M059J (cell line): ENCODE measurements around the gene CDHR1. TPM values are rescaled to one million over a fixed set of nuclear protein-coding genes. Genes with fewer than 3 reads are reported as not detected.
A peak's percentile ranks its signal among the peaks of the same experiment; 100 is the strongest.
"Not testable (repeated sequence)": the region's sequence is repeated elsewhere in the genome, so short reads cannot be mapped to it uniquely, and the experiment has no call there.

Source experiments
- DNase-seq: peaks from one replicate; pipeline ENCODE4 v3.0.0-alpha.2; 2012; ENCODE audit warnings: low read depth
- total RNA-seq: library from RNA; depleted of rRNA; stranded (reverse); fragments of >200 nt; shearing (Covaris generic); gene quantifications from 2 replicates; pipeline ENCODE4 v1.2.3, GENCODE V29; 2014

CDHR1 gene
- total RNA-seq, 1 experiment from 2014 or later = not detected

DNA sequence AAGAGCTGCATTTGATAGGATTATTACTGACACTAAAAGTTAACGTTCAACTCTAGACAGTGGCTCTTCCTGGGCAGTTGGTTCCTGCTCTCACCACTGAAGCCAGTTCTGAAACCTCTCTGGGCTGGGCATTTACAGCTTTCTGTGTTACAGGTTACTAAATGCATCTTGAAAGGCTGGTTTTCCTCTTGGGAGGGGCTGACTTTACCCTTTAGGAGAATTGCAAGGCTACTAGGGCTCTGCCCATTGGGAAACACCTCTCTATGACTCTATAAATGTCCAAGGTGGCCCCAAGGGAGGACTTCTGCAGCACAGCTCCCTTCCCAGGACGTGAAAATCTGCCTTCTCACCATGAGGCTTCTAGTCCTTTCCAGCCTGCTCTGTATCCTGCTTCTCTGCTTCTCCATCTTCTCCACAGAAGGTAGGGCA is 20.8 kb upstream of the CDHR1 start, which contains the start of gene GPR15LG:
TSS of gene GPR15LG (plus strand) at position 301 of the 429 bp plus-strand sequence. CDS start at position 352, 51 bp downstream.
- DNase-seq = no peak

DNA sequence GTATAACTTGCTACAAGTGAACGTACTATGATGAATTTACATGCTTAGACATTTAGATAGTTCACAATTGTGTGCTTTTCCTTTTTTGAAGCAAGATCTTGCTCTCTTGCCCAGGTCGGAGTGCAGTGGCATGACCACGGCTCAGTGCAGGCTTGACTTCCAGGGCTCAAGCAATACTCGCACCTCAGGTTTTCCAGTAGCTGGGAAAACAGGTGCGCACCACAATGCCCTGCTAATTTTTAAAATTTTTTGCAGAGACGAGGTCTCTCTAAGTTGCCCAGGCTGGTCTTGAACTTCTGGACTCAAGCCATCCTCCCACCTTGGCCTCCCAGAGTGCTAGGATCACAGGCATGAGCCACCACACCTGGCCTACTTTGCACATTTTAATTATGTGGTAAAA is 18.9 kb upstream of the CDHR1 start:
- no peak for DNase-seq

DNA sequence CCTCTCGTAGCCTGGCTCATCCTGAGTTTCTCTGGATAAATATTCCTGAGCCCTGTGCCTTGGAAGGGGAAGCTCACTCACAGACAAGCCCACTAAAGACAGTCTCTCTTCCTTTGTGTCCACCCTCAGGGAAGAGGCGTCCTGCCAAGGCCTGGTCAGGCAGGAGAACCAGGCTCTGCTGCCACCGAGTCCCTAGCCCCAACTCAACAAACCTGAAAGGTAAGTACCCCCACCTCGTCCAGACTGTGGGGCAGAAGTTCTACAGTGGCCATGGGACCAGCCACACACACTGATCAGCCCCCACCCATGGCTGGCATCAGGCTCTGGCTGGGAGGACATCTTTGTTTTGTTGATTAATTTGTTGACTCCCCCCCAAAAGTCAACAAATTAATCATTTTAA is 18.0 kb upstream of the CDHR1 start:
- DNase-seq = no peak

- DNase-seq = no peak
These were observed 17.4 kb upstream of the CDHR1 start for GRCh38 chr10:84176836-84177474.

- no peak for DNase-seq
These were observed 16.7 kb upstream of the CDHR1 start for GRCh38 chr10:84177541-84178141.

GRCh38 chr10:84178160-84178609 is 16.2 kb upstream of the CDHR1 start:
- DNase-seq = no peak

GRCh38 chr10:84179059-84179710 is 15.2 kb upstream of the CDHR1 start:
- DNase-seq = peak; percentile 30

- not testable (repeated sequence) for DNase-seq
These were observed 14.0 kb upstream of the CDHR1 start for GRCh38 chr10:84180386-84180785.

GRCh38 chr10:84181631-84182030 is 12.7 kb upstream of the CDHR1 start:
- DNase-seq = no peak

DNA sequence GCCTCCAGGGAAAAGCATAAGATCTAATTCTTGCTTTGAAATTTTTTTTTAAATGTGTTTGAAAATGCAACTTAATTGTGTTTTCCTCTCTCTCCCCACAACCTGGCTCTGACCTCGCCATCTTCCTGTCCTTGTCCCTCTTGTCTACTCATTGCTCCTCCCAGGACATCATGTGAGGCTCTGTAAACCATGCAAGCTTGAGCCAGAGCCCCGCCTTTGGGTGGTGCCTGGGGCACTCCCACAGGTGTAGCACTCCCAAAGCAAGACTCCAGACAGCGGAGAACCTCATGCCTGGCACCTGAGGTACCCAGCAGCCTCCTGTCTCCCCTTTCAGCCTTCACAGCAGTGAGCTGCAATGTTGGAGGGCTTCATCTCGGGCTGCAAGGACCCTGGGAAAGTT is 9.8 kb upstream of the CDHR1 start:
- no peak for DNase-seq

GRCh38 chr10:84185526-84186175 is 8.7 kb upstream of the CDHR1 start:
- no peak for DNase-seq

- DNase-seq = no peak
These were observed 5.5 kb upstream of the CDHR1 start for GRCh38 chr10:84188815-84189214.

- DNase-seq = no peak
These were observed 3.7 kb upstream of the CDHR1 start for GRCh38 chr10:84190621-84191020.

DNA sequence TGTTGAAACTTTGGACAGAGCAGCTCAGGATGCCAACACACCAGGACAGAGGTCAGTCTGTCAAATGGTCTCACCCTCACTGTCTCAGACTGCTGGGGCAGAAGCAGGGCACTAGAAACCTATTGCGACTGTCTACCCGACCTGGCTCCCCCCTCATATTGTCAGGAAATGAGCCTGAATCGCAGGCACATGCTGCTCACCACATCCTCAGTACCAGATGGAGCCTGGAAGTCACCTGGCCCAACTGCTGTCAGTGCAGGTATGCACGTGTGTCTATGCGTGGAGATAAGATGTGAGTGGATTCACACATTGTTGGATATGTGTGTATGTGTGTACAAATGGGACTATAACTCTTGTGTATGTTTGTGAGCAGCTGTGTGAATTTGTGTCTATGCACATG is 3.2 kb upstream of the CDHR1 start:
- DNase-seq = no peak

DNA sequence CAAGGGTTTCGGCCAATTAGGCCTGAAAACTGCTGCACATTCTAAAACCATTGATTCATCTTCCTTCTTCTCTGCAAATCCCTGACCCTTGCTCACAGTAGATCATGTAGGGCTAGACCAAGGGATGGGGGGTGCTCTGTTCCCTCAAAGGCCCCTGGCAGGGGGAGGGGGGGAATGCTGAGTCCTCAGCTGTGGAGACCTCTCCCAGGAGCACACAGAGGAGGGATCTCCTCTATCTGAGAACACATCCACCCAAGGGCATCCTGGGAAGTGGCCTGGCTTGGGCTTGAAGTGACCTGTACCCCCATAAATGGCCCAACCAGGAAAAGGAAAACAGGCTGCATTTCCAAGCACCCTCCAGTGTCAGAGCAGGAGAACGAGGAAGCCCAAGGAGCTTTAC is 1.0 kb upstream of the CDHR1 start:
- no peak for DNase-seq

- DNase-seq = no peak
These were observed 402 bp upstream of the CDHR1 start for GRCh38 chr10:84193846-84194423.

DNA sequence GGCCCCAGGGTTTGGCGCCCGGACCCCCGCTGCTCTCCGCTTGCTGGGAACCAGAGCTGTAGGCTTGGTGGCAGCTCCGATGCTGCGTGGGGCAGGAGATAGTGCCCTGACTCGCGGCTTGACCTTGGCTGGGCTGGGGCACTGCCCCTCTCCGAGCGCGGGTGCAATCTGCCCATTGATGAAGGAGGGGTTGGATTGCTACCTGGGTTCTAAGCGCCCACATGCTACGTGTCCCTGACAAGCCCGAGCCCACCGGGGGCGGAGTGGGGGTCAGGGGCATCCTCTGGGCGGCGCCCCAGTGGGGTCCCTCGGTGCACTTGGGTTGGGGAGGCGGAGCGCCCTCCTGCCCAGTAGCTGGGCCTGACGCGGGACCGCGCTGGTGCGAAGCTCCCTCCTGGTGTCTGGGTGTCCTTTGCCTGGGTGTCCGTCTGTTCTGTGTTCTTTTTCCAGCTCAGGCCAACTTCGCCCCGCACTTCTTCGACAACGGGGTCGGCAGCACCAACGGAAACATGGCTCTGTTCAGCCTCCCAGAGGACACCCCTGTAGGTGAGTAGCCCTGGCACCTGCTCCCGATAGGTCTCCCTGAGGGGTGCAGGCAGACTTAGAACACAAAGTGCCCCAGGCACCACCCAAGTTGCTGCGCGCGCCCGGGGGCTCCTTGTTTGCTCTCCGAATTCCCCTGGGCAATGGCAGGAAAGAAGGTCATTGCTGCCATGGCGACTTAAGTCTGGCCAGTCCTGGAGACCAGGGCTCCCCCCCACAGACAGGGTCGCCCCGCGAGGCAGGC is 900 bp downstream of the CDHR1 start:
- no peak for DNase-seq

GRCh38 chr10:84196083-84196482 is 1.7 kb downstream of the CDHR1 start:
- DNase-seq = no peak

- DNase-seq = no peak
These were observed 2.6 kb downstream of the CDHR1 start for GRCh38 chr10:84196941-84197340.

DNA sequence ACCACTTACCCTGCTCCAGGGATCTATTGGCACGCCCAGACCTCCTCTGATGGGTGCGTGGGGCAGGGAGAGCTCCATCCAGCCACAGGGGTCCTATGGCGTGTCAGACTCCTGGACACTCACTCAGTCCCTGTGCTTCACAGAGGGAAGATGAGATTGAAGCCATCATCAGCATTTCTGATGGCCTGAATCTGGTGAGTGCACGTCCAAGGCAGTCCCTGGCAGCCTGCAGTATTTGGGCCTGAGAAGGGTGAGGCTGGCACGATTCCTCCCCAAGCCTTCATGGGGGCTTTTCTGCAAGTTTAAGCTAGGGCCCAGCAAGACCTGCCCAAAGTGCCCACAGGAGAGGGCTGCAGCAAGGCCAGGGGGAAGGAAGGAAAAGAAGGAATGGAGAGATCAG is 3.3 kb downstream of the CDHR1 start:
- DNase-seq = no peak

DNA sequence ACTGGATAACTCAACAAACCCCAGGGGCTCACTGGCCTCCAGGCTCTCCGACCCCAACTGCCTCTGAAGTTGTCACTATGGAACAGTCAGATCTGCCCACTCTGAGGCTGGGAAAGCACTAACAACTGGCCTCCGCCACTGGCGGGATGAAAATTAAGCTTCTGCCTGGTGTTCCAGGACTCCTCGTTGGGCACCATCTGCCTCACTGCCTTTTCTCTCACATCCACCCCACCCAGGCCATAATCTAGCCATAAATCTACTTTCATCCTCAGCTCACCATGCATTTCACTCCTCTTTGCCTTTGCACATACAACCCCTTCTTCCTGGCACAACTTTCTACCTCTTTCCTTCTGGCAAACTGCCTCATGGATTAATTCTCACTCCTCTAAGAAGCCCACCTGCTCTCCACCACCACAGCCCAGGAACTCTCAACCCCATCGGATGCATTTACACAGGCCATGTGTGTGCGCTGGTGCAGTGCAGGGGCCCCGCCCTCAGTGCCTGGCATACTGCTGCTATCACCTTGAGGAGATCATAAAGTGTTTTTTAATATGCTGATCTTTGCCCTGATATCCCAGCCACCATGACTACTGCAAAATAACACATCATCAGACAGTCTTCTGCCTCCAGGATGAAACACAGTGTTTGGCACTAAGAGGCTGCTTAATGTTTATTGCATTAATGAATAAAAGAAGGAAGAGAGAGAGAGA is 4.0 kb downstream of the CDHR1 start:
- DNase-seq = no peak
